GM10847 (cell line): ENCODE measurements around the gene MLH3.

Experiments
- POLR2A ChIP-seq: IDR thresholded peaks from 2 replicates; pipeline ENCODE4 v1.6.1; 2011; ENCODE audit not compliant: insufficient read length; ENCODE audit errors: extremely low read depth

Gene MLH3

DNA sequence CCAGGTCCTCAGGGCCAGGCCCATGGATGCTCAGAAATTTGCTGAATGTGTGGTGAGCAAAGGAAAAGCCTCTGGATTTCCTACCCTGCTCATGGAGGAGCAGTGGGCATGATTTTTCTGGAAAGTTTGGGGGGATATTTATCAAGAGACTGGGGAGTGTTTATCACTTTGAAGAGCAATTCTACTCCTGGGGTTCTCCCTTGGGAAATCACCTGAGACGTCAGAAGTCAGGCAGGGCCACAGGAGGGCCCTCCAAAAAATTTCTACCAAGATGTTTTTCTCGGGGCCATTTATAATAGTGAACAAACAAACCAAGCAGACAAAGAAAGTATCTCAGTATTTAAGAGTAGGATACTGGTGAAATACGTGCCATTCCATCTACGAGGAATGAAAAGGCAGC is 68.6 kb downstream of the MLH3 start:
- TF ChIP-seq POLR2A: no peak

DNA sequence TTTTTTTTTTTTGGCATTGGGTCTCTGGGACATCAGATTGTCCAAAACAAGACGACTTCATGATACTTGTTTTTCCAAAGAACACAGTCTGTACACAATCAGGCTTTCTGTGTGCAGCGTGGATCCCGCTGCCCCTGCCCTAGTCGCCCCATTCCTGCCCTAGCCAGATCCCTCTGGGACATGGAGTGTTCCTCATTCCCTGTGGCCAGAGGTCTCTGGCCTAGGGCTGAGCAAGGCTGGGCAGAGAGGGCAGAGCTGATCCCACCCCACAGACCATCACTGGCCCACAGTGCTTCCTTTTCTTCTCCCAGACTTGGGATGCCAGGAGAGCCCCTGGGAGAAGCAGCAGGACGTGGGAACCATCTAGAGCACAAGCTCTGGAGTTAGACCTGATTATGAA is 69.4 kb downstream of the MLH3 start:
- no peak for TF ChIP-seq POLR2A

DNA sequence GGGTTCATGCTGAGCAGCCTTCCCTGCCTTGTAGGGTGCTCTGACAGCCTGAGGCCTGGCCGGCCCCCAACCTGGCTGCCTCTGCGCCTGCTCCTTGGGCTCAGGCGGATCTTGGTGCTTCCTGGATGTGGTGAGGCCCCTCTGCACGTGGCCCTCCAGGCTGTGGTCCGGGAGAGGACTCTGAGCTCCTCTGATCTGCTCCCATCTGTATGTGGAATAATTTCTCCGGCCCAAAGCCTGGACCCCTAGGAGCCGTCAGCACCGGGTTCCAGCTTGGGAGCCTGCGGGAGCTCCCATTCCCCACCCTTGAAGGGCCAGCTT is 69.8 kb downstream of the MLH3 start:
- no peak for TF ChIP-seq POLR2A

DNA sequence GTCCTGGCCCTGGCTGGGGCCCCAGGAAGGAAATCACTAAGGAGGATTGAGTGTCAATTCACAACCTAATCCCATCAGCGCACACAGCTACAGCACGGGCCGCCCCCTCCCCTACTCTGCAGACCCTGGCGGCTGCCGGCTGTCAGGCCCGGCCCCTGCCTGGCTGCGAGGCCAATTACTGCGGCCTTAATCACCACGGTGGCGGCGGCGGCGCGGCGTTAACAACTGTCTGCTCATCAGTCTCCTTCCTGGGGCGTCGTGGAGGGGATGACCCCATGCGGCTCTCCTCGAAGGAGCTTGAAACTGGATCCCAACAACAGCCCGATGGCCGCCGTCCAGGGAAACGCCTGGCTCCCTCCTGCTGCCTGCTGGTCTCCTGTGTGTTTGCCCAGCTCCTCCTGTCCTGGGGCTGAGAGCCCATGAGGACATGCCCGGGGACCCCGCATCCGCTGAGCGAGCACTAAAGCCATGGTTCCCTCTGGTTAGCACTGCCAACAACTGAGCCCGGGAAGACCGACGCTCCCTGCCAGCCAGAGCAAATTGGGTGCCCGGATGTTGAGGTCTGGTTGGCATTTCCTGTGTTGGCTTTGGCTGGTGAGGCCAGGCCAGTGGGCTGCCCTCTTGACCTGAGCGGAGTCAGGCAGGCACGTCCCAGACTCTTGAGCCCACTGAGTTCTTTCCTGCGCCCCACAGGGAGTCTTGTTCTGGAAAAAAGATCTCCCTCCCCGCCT is 70.4 kb downstream of the MLH3 start:
- no peak for TF ChIP-seq POLR2A

DNA sequence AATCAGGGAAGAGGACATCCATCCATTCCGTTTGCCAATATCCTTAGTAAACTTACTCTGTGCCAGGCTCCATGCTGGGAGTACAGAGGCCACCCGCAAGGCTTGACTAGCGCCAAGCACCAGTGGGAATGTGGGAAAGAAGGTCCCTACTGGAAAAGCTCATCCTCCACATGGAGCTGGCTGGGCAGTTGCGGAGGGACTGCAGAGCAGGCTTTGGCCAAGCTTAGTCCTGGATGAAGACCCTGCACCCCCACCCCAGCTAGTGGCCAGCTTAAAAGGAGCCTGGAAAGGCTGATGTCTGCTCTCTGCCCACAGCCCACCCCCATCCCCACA is 70.9 kb downstream of the MLH3 start:
- TF ChIP-seq POLR2A: no peak

DNA sequence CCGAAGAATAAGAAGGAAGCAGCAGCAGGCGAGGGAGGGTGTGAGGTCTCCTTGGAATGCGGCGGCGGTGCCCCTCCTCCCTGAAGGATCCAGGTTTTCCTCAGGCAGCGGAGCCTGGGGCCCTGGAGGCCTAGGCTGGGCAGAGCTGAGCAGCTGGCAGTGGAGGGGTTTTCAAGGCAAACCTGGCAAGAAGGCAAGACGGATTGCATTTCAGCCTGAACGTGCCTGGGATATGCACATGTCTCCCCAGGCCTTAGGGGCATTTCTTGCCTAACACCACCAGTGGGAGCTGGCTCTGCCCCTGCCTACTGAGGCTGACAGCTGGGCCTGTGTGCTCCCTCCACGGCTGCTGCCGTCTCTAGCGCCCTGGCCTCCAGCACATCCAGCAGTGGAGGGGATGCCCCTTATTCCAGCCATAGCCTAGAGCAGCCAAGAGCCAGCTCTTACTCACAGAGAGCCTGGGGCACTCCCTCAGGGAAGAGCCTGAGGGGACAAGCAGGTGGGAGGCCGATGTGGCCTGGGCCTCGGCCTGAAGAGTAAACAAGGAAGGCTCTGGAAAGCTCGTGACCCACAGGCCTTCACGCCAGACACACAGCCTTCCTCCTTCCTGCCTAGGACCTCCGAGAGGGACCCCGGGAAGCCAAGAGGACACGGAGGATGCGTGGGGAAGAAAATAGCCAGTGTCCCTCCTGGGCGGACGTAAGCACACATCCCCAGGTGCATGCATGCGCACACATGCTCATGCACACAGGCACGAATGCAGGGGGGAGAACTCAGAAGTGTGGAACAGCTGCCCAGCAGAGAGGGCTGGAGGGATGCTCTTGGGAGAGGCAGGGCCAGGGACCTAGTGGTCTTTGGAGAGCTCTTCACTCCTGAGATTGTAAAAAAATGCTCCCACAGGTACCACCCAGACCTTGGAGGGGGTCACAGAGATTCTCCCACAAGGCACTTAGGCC is 71.5 kb downstream of the MLH3 start:
- TF ChIP-seq POLR2A: no peak

DNA sequence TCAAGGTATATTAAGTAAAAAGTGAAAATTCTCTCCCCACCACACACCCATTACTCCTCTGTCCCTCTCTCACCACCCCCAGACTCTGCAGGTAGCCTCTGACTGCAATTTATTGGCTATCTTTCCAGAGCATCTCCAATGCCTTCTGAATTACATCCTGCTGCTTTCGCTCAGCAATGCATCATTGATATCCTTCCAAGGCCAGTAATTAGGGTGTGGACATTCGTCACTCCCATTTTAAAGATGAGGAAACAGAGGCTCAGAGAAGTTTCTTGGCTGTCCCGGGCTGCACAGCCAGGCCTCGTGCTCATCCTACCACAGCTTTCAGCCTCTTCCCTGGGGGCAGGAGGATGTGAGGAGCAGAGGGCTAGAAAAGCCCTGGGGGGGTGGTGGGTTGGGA is 72.2 kb downstream of the MLH3 start:
- TF ChIP-seq POLR2A: no peak

DNA sequence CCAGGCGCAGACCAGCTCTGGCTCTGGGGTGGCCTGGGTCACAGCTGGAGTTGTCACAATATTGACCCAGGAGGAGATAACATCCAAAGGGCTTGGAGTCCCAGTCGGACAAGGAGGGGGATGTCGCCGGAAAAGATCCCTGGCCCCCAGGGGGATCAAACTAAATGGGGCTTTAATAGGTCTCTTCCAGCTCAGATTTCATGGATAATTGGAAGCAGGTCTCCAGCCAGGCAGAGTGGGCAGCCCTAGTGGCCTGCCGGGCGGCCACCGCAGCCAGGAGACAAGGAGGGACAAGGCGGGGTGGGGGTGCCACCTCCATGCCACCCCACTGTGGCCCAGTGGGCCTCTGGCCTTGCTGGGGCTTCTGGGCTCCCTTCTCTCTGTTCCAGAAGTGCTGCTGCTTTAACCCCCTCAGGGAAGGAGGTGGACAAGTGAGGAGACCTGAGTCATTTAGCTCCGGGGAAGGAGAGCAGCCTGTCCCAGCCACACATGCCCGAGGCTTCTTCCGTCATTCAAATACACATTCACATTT is 72.8 kb downstream of the MLH3 start:
- TF ChIP-seq POLR2A: no peak

DNA sequence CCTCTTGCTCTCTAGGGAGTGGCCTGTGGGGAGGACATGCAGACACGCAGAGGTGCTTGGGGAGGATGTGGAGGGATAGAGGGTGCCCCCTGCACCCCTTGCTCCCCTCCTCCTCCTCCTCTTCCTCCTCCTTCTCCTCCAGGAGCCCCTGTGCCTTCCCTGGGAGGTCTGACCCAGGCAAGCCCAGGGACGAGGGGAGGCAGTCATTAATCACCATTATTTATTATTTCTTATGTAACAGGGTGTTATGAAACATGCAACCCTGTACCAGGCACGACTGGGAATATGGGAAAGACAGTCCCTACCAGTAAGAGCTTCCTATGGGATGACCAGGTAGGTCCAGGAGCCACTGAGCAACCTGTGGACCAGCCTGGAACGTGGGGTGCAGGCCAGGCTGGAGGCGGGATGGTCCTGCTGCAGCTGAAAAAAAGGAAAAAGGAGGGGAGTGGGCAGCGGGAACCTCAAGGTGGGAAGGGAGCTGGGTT is 73.3 kb downstream of the MLH3 start:
- no peak for TF ChIP-seq POLR2A

DNA sequence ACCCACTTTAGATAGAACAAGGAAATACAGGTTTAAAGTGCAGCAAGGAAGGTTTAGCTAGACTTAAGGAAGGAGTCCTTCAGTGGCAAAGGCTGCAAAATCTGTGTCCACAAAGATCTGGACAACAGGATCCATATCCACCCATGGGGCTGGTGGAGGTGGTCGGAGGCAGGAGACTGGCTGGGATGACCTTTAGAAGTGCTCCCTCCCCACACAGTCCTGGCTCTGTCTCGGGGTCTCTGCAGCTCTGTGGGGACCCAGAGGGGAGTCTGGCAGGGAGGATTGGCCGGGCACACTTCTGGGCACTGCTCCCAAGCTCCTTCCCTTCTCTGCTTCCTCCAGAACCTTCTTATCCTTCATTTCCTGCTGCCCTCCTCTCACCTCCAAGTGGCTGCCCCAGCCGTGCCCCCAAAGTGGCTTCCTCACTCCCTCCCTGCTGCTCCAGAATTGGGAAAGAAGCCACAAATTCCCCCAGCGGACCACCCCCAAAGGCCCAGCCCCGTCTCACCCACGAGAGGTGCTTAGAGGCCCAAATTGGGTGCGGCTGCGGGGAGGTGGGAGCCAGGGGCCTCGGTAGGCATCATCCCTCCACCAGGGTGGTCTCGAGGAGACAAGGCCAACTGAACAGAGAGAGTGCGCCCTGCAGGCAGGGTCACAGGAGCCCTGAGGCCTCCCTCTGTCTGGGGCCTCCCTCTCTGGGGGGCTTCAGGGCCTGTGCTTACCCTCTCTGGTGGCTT is 73.9 kb downstream of the MLH3 start:
- no peak for TF ChIP-seq POLR2A

DNA sequence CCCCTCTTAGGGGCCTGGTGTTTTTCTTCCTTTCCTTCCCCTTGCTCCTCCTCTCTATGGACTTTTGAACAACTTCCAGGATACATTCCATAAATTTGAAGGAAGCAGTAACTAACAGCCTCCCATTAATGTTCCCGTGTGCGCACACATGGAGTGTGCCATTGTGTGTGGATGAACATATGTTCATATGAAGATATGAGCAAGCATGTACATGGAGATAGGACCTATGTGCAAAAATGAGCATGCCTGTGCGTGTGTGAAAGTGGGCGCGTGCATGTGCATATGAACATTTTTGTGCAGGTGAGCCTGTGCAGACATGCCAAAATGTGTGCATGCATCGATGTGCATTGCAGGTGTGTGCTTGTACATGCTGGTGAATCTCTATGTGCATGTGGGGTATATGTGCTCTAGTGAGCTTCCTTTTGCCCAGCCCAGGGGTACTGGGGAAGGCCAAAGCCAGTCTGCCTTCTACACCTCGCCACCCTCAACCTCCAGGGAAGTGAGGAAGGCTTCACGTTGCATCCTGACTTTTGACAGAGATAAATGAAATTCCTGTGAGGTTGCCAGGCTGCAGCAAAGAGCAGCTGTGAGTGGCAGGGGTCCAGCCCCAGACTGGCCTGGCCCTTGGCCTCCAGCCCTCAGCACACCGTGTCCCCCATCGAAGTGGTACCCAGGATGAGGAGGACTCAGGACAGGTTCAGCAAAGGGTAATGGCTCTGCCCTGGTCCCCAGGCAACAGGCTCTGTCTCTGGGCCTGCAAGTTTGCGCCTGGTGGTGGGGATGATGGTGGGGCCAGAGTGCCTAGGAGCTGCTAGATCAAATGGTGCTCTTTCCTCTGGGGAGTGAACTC is 74.8 kb downstream of the MLH3 start:
- no peak for TF ChIP-seq POLR2A

DNA sequence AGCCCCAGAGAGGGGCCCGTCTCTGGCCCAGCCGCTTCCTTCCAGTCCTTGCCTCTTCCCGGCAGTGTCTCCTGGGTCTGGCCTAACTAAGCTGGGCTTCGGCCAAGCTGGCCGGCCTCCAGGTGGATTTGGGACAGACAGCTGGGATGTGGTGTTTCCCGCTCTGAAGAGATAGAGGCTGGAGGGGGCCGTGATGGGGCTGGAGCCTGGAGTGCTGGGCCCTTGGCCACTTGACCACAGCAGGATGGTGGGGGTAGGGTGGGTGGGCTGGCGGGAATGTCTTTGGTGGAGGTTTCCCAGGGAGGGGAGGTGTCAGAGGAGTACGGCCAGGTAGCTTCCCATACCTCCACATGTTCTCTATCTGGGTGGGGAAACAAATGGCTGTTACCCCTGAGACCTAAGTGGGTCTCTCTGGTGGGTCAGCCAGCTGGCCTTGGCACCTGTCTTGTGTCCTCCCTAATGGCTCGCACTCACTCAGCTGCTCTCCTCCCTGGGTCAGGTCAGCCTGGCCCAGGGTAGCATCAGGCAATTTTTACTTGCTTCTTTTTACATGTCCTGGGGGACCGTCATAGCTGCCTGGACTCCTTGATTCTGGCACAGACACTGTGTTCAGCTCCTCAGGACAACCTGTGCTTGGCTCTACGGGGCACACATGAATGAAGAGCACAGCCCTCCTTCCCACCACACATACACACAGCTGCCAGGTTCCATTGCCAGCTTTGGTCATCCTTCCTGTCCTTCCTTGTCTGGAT is 76.0 kb downstream of the MLH3 start:
- TF ChIP-seq POLR2A: no peak

DNA sequence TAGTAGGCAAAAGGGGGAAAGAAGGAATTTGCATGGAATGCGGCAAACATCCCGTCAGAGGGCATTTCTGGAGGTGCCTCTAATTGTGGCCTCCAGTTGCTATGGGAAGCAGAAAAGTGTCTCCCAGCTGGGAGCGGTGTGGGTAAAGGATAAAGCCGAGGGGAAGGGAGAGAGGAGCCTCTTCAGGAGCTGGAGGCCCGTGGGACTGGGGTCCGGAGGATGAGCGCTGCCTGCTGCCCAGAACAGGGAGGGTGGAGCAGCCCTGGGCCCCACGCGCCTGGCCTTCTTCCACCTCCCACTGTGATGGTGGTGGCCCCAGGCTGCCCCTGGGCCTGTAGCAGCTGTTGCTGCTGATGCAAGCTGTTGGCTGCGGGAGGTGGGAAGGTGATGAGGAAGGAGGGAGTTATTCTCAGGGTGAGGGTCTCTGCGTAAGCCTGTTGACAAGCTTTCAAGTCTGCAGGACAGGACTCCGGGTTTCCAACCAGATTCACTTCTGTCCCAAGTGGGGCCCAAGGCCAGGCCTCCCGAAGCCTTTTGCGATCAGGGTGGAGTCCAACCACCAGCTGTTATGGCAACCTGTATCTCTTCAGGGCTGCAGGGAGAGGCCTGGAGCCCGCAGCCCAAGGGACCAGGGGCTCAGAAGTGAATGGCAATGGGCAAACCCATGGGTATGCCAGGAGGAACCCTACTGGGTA is 76.8 kb downstream of the MLH3 start:
- no peak for TF ChIP-seq POLR2A
